Lower leg skin (tissue), 3 donors: ENCODE data around the gene THBS4.

Experiments used
- CTCF ChIP-seq, 3 donors: fragments of 450-650 bp; IDR thresholded peaks; one replicate each; pipeline ENCODE4 v1.5.1; 2016; ENCODE audit warnings: antibody characterized with exemption in 3 of 3, mild to moderate bottlenecking in 3 of 3, moderate library complexity in 2 of 3
- POLR2A ChIP-seq, 2 donors: fragments of 450-650 bp; IDR thresholded peaks; one replicate each; pipeline ENCODE4 v1.6.1; 2016 to 2017; ENCODE audit warnings: antibody characterized with exemption in 2 of 2, mild to moderate bottlenecking in 1 of 2, moderate library complexity in 1 of 2

GRCh38 chr5:80041527-80041926, 6.4 kb downstream of the THBS4 start:
- TF ChIP-seq POLR2A (IDR thresholded peaks at IDR 0.05) (no peak), CTCF (IDR thresholded peaks at IDR 0.05) (no peak)
